ENCODE data around the gene INSYN1. TPM values are rescaled to one million over a fixed set of nuclear protein-coding genes. Genes with fewer than 3 reads are reported as not detected.
"Not testable (repeated sequence)": the region's sequence is repeated elsewhere in the genome, so short reads cannot be mapped to it uniquely, and the experiment has no call there.

Gene INSYN1
- total RNA-seq, 2 experiments from 2014 or later, result not detected

GRCh38 chr15:73740152-73741048, 12.8 kb downstream of the INSYN1 start:
- Histone ChIP-seq H2AFZ (ENCODE audit: low read length) (no peak overlapping the region), H3K36me3 (ENCODE audit: insufficient read depth, low read length) (no peaks in the 10 kb centered on the region), H3K9me3 (ENCODE audit: low read length) (no peaks in the 10 kb centered on the region), H4K20me1 (ENCODE audit: insufficient read depth, low read length) (no peaks in the 10 kb centered on the region), H3K4me2 (ENCODE audit: low read length) (no peak overlapping the region), H3K79me2 (ENCODE audit: insufficient read depth, low read depth, low read length) (no peaks in the 10 kb centered on the region), H3K27ac (ENCODE audit: low read depth, low read length, poor library complexity, severe bottlenecking) (no peak overlapping the region), H3K4me1 (ENCODE audit: insufficient read depth, low read length, poor library complexity, severe bottlenecking) (no peaks in the 10 kb centered on the region), H3K9me2 (ENCODE audit: insufficient read depth, low read length) (no peaks in the 10 kb centered on the region), H3K4me3 (ENCODE audit: low read depth, low read length, poor library complexity, severe bottlenecking) (no peak overlapping the region)
- TF ChIP-seq EZH2phosphoT487 (IDR thresholded peaks at IDR 0.05; ENCODE audit: borderline replicate concordance, low read depth, low read length), result no peak
- no peak for TF ChIP-seq CTCF (conservative IDR thresholded peaks at IDR 0.05; ENCODE audit: low read length)
- intact Hi-C loops (cut with micrococcal nuclease; ENCODE audit: unreplicated experiment), result no loop called here
- DNase-seq (ENCODE audit: low spot score), result no peak
- ChIA-PET CTCF (ENCODE audit: unreplicated experiment) (no interaction called here), POLR2A (no interaction called here)
- no TSS peak for BruUV-seq (replicated peaks)

DNA sequence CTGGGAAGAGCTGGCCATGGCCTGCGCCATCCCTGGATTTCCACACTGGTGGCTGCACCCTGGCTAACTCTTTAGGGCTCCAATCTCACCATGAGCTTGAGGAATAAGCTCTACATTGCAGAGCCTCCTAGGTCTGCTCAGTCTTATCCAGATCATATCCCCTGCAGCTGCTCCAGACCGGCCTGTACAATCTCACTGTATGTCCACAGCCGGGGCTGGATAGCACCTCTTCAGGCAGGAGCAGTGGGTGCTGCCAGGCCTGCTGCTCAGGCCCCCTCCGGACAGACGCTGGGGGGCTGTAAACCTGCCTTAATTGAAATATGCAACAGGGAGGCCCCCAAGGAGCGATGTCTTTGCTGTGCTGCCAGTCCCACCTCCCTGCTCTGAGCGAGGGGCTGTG, 15.6 kb downstream of the INSYN1 start:
- CTCF ChIA-PET (ENCODE audit: unreplicated experiment), result no interaction called here
- DNase-seq (ENCODE audit: low spot score), result no peak
- H3K4me2 ChIP-seq (ENCODE audit: low read length), result no peak overlapping the region
- H3K4me1 ChIP-seq (ENCODE audit: insufficient read depth, low read length, poor library complexity, severe bottlenecking), result no peaks in the 10 kb centered on the region
- H3K36me3 ChIP-seq (ENCODE audit: insufficient read depth, low read length), result no peaks in the 10 kb centered on the region
- BruUV-seq (replicated peaks), result no TSS peak
- no peaks in the 10 kb centered on the region for H4K20me1 ChIP-seq (ENCODE audit: insufficient read depth, low read length)
- TF ChIP-seq EZH2phosphoT487 (IDR thresholded peaks at IDR 0.05; ENCODE audit: borderline replicate concordance, low read depth, low read length) (no peak), CTCF (conservative IDR thresholded peaks at IDR 0.05; ENCODE audit: low read length) (no peak)
- H3K4me3 ChIP-seq (ENCODE audit: low read depth, low read length, poor library complexity, severe bottlenecking), result no peak overlapping the region
- H3K27ac ChIP-seq (ENCODE audit: low read depth, low read length, poor library complexity, severe bottlenecking), result no peak overlapping the region
- H3K9me3 ChIP-seq (ENCODE audit: low read length), result no peaks in the 10 kb centered on the region
- no peaks in the 10 kb centered on the region for H3K9me2 ChIP-seq (ENCODE audit: insufficient read depth, low read length)
- intact Hi-C loops (cut with micrococcal nuclease; ENCODE audit: unreplicated experiment), result no loop called here
- no peaks in the 10 kb centered on the region for H3K79me2 ChIP-seq (ENCODE audit: insufficient read depth, low read depth, low read length)
- POLR2A ChIA-PET, result no interaction called here
- no peak overlapping the region for H2AFZ ChIP-seq (ENCODE audit: low read length)

DNA sequence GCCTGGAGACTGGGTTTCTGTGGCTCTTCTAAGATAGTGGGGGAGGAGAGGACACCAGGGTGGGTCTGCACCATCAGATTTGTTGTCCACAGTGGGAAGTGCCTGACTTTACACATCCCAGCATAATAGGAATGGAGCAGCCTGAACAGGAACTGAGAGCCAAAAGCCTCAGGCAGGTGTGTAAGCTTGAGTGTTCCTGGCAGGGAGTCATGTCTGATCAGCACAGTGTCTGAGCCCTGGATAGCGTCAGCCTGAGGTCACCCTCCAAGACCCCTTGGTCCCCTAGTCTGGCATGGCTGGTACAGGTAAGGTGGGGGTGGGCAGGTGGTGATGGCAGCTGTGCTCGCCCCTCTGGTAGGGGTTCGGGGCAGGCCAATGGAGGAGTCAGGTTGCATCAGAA, 20.2 kb downstream of the INSYN1 start:
- Histone ChIP-seq H3K36me3 (ENCODE audit: insufficient read depth, low read length) (no peaks in the 10 kb centered on the region), H3K9me2 (ENCODE audit: insufficient read depth, low read length) (no peaks in the 10 kb centered on the region), H2AFZ (ENCODE audit: low read length) (no peak overlapping the region), H3K79me2 (ENCODE audit: insufficient read depth, low read depth, low read length) (no peaks in the 10 kb centered on the region), H3K4me1 (ENCODE audit: insufficient read depth, low read length, poor library complexity, severe bottlenecking) (no peaks in the 10 kb centered on the region), H3K9me3 (ENCODE audit: low read length) (no peaks in the 10 kb centered on the region), H3K27ac (ENCODE audit: low read depth, low read length, poor library complexity, severe bottlenecking) (no peak overlapping the region), H3K4me2 (ENCODE audit: low read length) (no peak overlapping the region), H3K4me3 (ENCODE audit: low read depth, low read length, poor library complexity, severe bottlenecking) (no peak overlapping the region), H4K20me1 (ENCODE audit: insufficient read depth, low read length) (no peaks in the 10 kb centered on the region)
- CTCF ChIA-PET (ENCODE audit: unreplicated experiment), result interaction anchor here (0.5 kb wide), 1 partner anchor 9 kb away, joined by 4 read pairs; no protein-coding TSS in a partner anchor
- no TSS peak for BruUV-seq (replicated peaks)
- TF ChIP-seq CTCF (conservative IDR thresholded peaks at IDR 0.05; ENCODE audit: low read length), result no peak
- no peak for TF ChIP-seq EZH2phosphoT487 (IDR thresholded peaks at IDR 0.05; ENCODE audit: borderline replicate concordance, low read depth, low read length)
- intact Hi-C loops (cut with micrococcal nuclease; ENCODE audit: unreplicated experiment), result no loop called here
- no peak for DNase-seq (ENCODE audit: low spot score)
- POLR2A ChIA-PET, result no interaction called here

DNA sequence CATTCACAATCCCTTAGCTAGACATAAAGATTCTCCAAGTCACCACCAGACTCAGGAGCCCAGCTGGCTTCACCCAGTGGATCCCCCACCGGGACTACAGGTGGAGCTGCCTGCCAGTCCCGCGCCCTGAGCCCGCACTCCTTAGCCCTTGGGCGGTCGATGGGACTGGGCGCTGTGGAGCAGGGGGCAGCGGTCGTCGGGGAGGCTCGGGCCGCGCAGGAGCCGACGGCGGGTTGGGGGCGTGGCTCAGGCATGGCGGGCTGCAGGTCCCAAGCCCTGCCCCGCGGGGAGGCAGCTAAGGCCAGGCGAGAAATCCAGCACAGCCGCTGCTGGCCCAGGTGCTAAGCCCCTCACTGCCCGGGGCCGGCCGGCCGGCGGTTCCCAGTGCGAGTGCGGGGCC, 21.1 kb downstream of the INSYN1 start:
- DNase-seq (ENCODE audit: low spot score); H3K27ac ChIP-seq (ENCODE audit: low read depth, low read length, poor library complexity, severe bottlenecking); POLR2A ChIA-PET; H3K4me3 ChIP-seq (ENCODE audit: low read depth, low read length, poor library complexity, severe bottlenecking); H4K20me1 ChIP-seq (ENCODE audit: insufficient read depth, low read length); intact Hi-C loops (cut with micrococcal nuclease; ENCODE audit: unreplicated experiment); H3K9me3 ChIP-seq (ENCODE audit: low read length); H2AFZ ChIP-seq (ENCODE audit: low read length); H3K4me2 ChIP-seq (ENCODE audit: low read length); CTCF ChIA-PET (ENCODE audit: unreplicated experiment); BruUV-seq (replicated peaks); H3K9me2 ChIP-seq (ENCODE audit: insufficient read depth, low read length); H3K4me1 ChIP-seq (ENCODE audit: insufficient read depth, low read length, poor library complexity, severe bottlenecking); H3K79me2 ChIP-seq (ENCODE audit: insufficient read depth, low read depth, low read length); H3K36me3 ChIP-seq (ENCODE audit: insufficient read depth, low read length): not testable (repeated sequence)
